ENCODE measurements around the gene RALGPS1. TPM values are rescaled to one million over a fixed set of nuclear protein-coding genes. Genes with fewer than 3 reads are reported as not detected.

RALGPS1 gene
- total RNA-seq, 1 experiment from 2014 or later, result 18.6 TPM

GRCh38 chr9:127185181-127185580 is 270.6 kb downstream of the RALGPS1 start:
- Histone ChIP-seq H3K4ac (ENCODE audit: low read depth, low read length) (no peak overlapping the region), H2BK12ac (ENCODE audit: insufficient read length, low read depth, low read length) (no peak overlapping the region), H4K5ac (ENCODE audit: insufficient read length, low read depth, low read length) (no peak overlapping the region), H3K79me2 (ENCODE audit: insufficient read depth, low read length) (no peaks in the 10 kb centered on the region), H2BK120ac (ENCODE audit: low read depth, low read length, poor library complexity, severe bottlenecking) (no peak overlapping the region), H3K27ac (ENCODE audit: insufficient read length, low read depth, low read length) (no peak overlapping the region), H2AK5ac (ENCODE audit: insufficient read length, low read length) (no peak overlapping the region), H3K9ac (ENCODE audit: extremely low read depth, insufficient read length, low read length) (no peak overlapping the region), H4K91ac (ENCODE audit: insufficient read length, low read depth, low read length) (no peak overlapping the region), H3K56ac (ENCODE audit: insufficient read length, low read depth, low read length) (no peak overlapping the region), H4K20me1 (ENCODE audit: control insufficient read depth, insufficient read depth, insufficient read length) (no peaks in the 10 kb centered on the region), H2BK5ac (ENCODE audit: insufficient read length, low read length) (no peak overlapping the region), H2BK15ac (ENCODE audit: low read depth, low read length) (no peak overlapping the region), H3K79me1 (ENCODE audit: insufficient read depth, low read depth, low read length, poor library complexity, severe bottlenecking) (no peaks in the 10 kb centered on the region), H3K4me1 (ENCODE audit: insufficient read depth, low read length) (no peaks in the 10 kb centered on the region; the same call in 1 of the 2 replicates), H3K4me2 (ENCODE audit: insufficient read depth, insufficient read length, low read length) (no peak overlapping the region), H2AFZ (ENCODE audit: low read length) (no peak overlapping the region), H3K14ac (ENCODE audit: insufficient read depth, low read length) (no peak overlapping the region), H3T11ph (ENCODE audit: low read length) (no peak overlapping the region), H3K18ac (ENCODE audit: insufficient read length, low read depth, low read length) (no peak overlapping the region), H3K23me2 (ENCODE audit: insufficient read length, low read depth, low read length, poor library complexity, severe bottlenecking) (no peaks in the 10 kb centered on the region), H3K9me3 (ENCODE audit: control insufficient read depth, low read depth, low read length) (no peaks in the 10 kb centered on the region), H3K27me3 (ENCODE audit: insufficient read depth, low read length) (no peaks in the 10 kb centered on the region), H2BK20ac (ENCODE audit: low read depth, low read length, poor library complexity, severe bottlenecking) (no peak overlapping the region), H4K8ac (replicated peaks; ENCODE audit: insufficient read length, low read depth, low read length) (no peak overlapping the region), H3K23ac (ENCODE audit: insufficient read length, low read depth, low read length) (no peak overlapping the region)
- Mint-ChIP-seq H3K9me3 (no peaks in the 10 kb centered on the region), H3K27ac (no peak overlapping the region), H3K4me3 (no peak overlapping the region), H3K27me3 (ENCODE audit: low read depth) (peaks cover 2% of the 10 kb centered on the region; the same call in 1 of the 2 replicates), H3K4me1 (peaks cover 10 to 19% of the 10 kb centered on the region in 2 experiments), H3K36me3 (ENCODE audit: insufficient read depth in 1 of 3, low read depth in 3 of 3) (peaks cover 0 to 9% (median 0%) of the 10 kb centered on the region in 3 experiments; a peak in 3 of 7 replicates)
- WGBS (ENCODE audit: extremely low coverage, insufficient read length, low lambda C conversion rate), result no CpG with 5 or more reads among the region's 5 CpGs
- no peak for DNase-seq
- no peak for TF ChIP-seq CTCF (conservative IDR thresholded peaks at IDR 0.05)

All from H9 (cell line).